Medulla oblongata (tissue), 1 donor: ENCODE data around the gene FAM20C.

Source experiments
- DNase-seq: peaks from one replicate; pipeline ENCODE4 v3.0.0-alpha.2; 2015; ENCODE audit errors: extremely low spot score

The FAM20C gene

GRCh38 chr7:270351-270983, 78.1 kb downstream of the FAM20C start:
- DNase-seq = no peak

- DNase-seq = no peak
These were observed 79.1 kb downstream of the FAM20C start for GRCh38 chr7:271266-272107.

- DNase-seq = no peak
These were observed 79.8 kb downstream of the FAM20C start for GRCh38 chr7:272108-272615.

- DNase-seq = no peak
These were observed 80.3 kb downstream of the FAM20C start for GRCh38 chr7:272631-273030.

- no peak for DNase-seq
These were observed 81.0 kb downstream of the FAM20C start for GRCh38 chr7:273327-273726.

- DNase-seq = no peak
These were observed 81.9 kb downstream of the FAM20C start for GRCh38 chr7:274266-274665.

- no peak for DNase-seq
These were observed 84.0 kb downstream of the FAM20C start for GRCh38 chr7:276230-276835.

- no peak for DNase-seq
These were observed 84.9 kb downstream of the FAM20C start for GRCh38 chr7:277228-277627.

GRCh38 chr7:278081-278480, 85.7 kb downstream of the FAM20C start:
- no peak for DNase-seq

- DNase-seq = no peak
These were observed 87.5 kb downstream of the FAM20C start for GRCh38 chr7:279821-280220.

- DNase-seq = no peak
These were observed 88.1 kb downstream of the FAM20C start for GRCh38 chr7:280461-280860.

- no peak for DNase-seq
These were observed 89.3 kb downstream of the FAM20C start for GRCh38 chr7:281637-282036.

GRCh38 chr7:282621-283020, 90.2 kb downstream of the FAM20C start:
- DNase-seq = no peak

GRCh38 chr7:284762-285722, 92.7 kb downstream of the FAM20C start:
- DNase-seq = no peak

- no peak for DNase-seq
These were observed 93.4 kb downstream of the FAM20C start for GRCh38 chr7:285731-286130.

- DNase-seq = no peak
These were observed 93.9 kb downstream of the FAM20C start for GRCh38 chr7:286266-286665.

- no peak for DNase-seq
These were observed 96.3 kb downstream of the FAM20C start for GRCh38 chr7:288671-289101.

- no peak for DNase-seq
These were observed 96.9 kb downstream of the FAM20C start for GRCh38 chr7:289209-289755.

GRCh38 chr7:289756-290553, 97.6 kb downstream of the FAM20C start, which contains the start of gene FOXL3:
Gene FOXL3, plus strand, starts transcription at chr7:290170. Its CDS starts 0 bp downstream, at chr7:290170.
- no peak for DNase-seq
